ENCODE data around the gene QSOX2.

The QSOX2 gene

GRCh38 chr9:136228107-136228875, 17.3 kb downstream of the QSOX2 start:
- no peak overlapping the region for H3K9ac ChIP-seq (ENCODE audit: low read length)
- no peaks in the 10 kb centered on the region for H3K27me3 ChIP-seq (replicated peaks; ENCODE audit: insufficient read depth, low read length)
- DNase-seq, result no peak
- H2AFZ ChIP-seq (ENCODE audit: low read length), result no peak overlapping the region
- peaks cover 5% of the 10 kb centered on the region; the same call in 1 of the 2 replicates for H4K20me1 ChIP-seq (ENCODE audit: insufficient read depth, low read length)
- peaks cover 77% of the 10 kb centered on the region for H3K79me2 ChIP-seq (ENCODE audit: low read length)
- H3K9me3 ChIP-seq (replicated peaks; ENCODE audit: insufficient read depth, low read length), result no peaks in the 10 kb centered on the region
- TF ChIP-seq EZH2phosphoT487 (IDR thresholded peaks at IDR 0.05; ENCODE audit: low read length) (no peak), CTCF (IDR thresholded peaks at IDR 0.05; ENCODE audit: low read length) (no peak), EZH2 (optimal IDR thresholded peaks at IDR 0.05; ENCODE audit: low read depth, low read length) (no peak)
- H3F3A ChIP-seq (ENCODE audit: insufficient read depth, low read length), result no peaks in the 10 kb centered on the region
- no peak overlapping the region for H3K4me3 ChIP-seq (ENCODE audit: low read length)
- H3K9me2 ChIP-seq (replicated peaks; ENCODE audit: insufficient read depth, low read length), result no peaks in the 10 kb centered on the region
- H3K27ac ChIP-seq (ENCODE audit: low read length), result no peak overlapping the region
- no peaks in the 10 kb centered on the region; the same call in 1 of the 2 replicates for H3K36me3 ChIP-seq (replicated peaks; ENCODE audit: insufficient read depth, low read length)
- no peak overlapping the region for H3K4me2 ChIP-seq (ENCODE audit: low read depth, low read length)
- H3K4me1 ChIP-seq (ENCODE audit: low read length), result no peaks in the 10 kb centered on the region

- Histone ChIP-seq H3K4me2 (ENCODE audit: low read depth, low read length) (no peak overlapping the region), H2AFZ (ENCODE audit: low read length) (no peak overlapping the region)
These were observed 18.8 kb downstream of the QSOX2 start for GRCh38 chr9:136226680-136227407.

More at GRCh38 chr9:136226680-136227407, 18.8 kb downstream of the QSOX2 start:
- Histone ChIP-seq H3K79me2 (ENCODE audit: low read length) (peaks cover 75% of the 10 kb centered on the region), H3K4me3 (ENCODE audit: low read length) (no peak overlapping the region), H4K20me1 (ENCODE audit: insufficient read depth, low read length) (peaks cover 5% of the 10 kb centered on the region; the same call in 1 of the 2 replicates), H3K4me1 (ENCODE audit: low read length) (no peaks in the 10 kb centered on the region), H3K36me3 (replicated peaks; ENCODE audit: insufficient read depth, low read length) (no peaks in the 10 kb centered on the region; the same call in 1 of the 2 replicates), H3F3A (ENCODE audit: insufficient read depth, low read length) (no peaks in the 10 kb centered on the region), H3K9ac (ENCODE audit: low read length) (no peak overlapping the region), H3K27me3 (replicated peaks; ENCODE audit: insufficient read depth, low read length) (no peaks in the 10 kb centered on the region), H3K27ac (ENCODE audit: low read length) (no peak overlapping the region), H3K9me3 (replicated peaks; ENCODE audit: insufficient read depth, low read length) (no peaks in the 10 kb centered on the region), H3K9me2 (replicated peaks; ENCODE audit: insufficient read depth, low read length) (no peaks in the 10 kb centered on the region)
- TF ChIP-seq EZH2 (optimal IDR thresholded peaks at IDR 0.05; ENCODE audit: low read depth, low read length) (no peak), CTCF (IDR thresholded peaks at IDR 0.05; ENCODE audit: low read length) (no peak), EZH2phosphoT487 (IDR thresholded peaks at IDR 0.05; ENCODE audit: low read length) (no peak)
- no peak for DNase-seq
